DMS 273 (cell line): Measurements from ENCODE around the gene RTN4.

ENCODE experiments used
- DNase-seq: peaks from one replicate; lab custom pipeline; 2025; ENCODE audit not compliant: unreplicated experiment; lab: John Stamatoyannopoulos, UW

RTN4 gene

GRCh38 chr2:54955358-54956110, 94.7 kb downstream of the RTN4 start:
- no peak for DNase-seq

- no peak for DNase-seq
Measured at GRCh38 chr2:54954705-54955357, 95.4 kb downstream of the RTN4 start.

- DNase-seq = no peak
Measured at GRCh38 chr2:54954158-54954557, 96.1 kb downstream of the RTN4 start.

- DNase-seq = no peak
Measured at GRCh38 chr2:54952978-54953456, 97.2 kb downstream of the RTN4 start.

- DNase-seq = no peak
Measured at GRCh38 chr2:54952425-54952824, 97.8 kb downstream of the RTN4 start.

- no peak for DNase-seq
Measured at GRCh38 chr2:54950811-54951210, 99.4 kb downstream of the RTN4 start.

GRCh38 chr2:54949431-54949830, 100.8 kb downstream of the RTN4 start:
- no peak for DNase-seq

- DNase-seq = no peak
Measured at GRCh38 chr2:54948120-54948519, 102.1 kb downstream of the RTN4 start.

- no peak for DNase-seq
Measured at GRCh38 chr2:54947646-54948045, 102.6 kb downstream of the RTN4 start.

GRCh38 chr2:54947136-54947535, 103.1 kb downstream of the RTN4 start:
- DNase-seq = no peak

- no peak for DNase-seq
Measured at GRCh38 chr2:54946220-54946805, 103.9 kb downstream of the RTN4 start.

GRCh38 chr2:54945391-54946219, 104.6 kb downstream of the RTN4 start:
- no peak for DNase-seq

- DNase-seq = no peak
Measured at GRCh38 chr2:54944724-54945326, 105.4 kb downstream of the RTN4 start.

- DNase-seq = no peak
Measured at GRCh38 chr2:54942373-54942772, 107.9 kb downstream of the RTN4 start.

- no peak for DNase-seq
Measured at GRCh38 chr2:54941248-54941984, 108.8 kb downstream of the RTN4 start.

GRCh38 chr2:54940723-54941122, 109.5 kb downstream of the RTN4 start:
- no peak for DNase-seq

GRCh38 chr2:54939446-54940118, 110.7 kb downstream of the RTN4 start:
- no peak for DNase-seq

GRCh38 chr2:54936766-54937165, 113.5 kb downstream of the RTN4 start:
- no peak for DNase-seq

GRCh38 chr2:54935389-54935788, 114.9 kb downstream of the RTN4 start:
- no peak for DNase-seq

- DNase-seq = no peak
Measured at GRCh38 chr2:54931473-54931872, 118.8 kb downstream of the RTN4 start.
